HG03108 (cell line): ENCODE data around the gene NUDT15.

Experiments
- ATAC-seq: cut with Tn5 transposase; IDR thresholded peaks from one replicate; pipeline ENCODE4 v1.9.1; 2021; ENCODE audit warnings: moderate library complexity; ENCODE audit not compliant: unreplicated experiment

Gene NUDT15

DNA sequence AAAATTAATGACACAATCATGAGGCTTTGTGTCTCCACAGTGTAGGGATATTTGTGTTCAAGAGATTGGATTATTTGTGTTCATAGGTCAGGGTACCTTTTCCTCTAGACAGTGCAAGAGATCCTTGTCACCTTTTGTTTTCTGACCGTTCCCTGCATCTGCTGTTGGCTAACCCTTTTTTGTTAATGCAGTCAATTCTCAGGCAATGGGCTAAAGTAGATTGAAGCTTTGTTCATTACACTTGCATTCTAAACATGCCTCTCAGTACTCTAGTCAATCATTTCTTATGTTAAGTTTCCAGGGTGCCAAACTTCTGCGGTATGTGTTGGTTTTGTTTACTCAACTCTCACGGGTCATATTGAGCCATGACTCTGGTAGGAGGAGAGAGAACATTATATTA is 59.1 kb downstream of the NUDT15 start:
- ATAC-seq: no peak
